Esophagus squamous epithelium (tissue), 4 donors: ENCODE measurements around the gene OR1K1.

Source experiments
- POLR2A ChIP-seq, 4 donors: fragments of 450-650 bp; IDR thresholded peaks; one replicate each; pipeline ENCODE4 v1.6.1; 2017; ENCODE audit warnings: antibody characterized with exemption in 4 of 4, mild to moderate bottlenecking in 4 of 4, moderate library complexity in 3 of 4
- TF ChIP-seq, protein P1 (sequence below), 6 experiments: fragments of 450-650 bp in 4 of 6; fragments of 200-600 bp in 2 of 6; sonication (generic) in 2 of 6; IDR thresholded peaks; one replicate each; pipeline ENCODE4 v1.5.1; 2016 to 2019; ENCODE audit warnings: antibody characterized with exemption in 6 of 6, mild to moderate bottlenecking in 4 of 6, moderate library complexity in 4 of 6

DNA sequence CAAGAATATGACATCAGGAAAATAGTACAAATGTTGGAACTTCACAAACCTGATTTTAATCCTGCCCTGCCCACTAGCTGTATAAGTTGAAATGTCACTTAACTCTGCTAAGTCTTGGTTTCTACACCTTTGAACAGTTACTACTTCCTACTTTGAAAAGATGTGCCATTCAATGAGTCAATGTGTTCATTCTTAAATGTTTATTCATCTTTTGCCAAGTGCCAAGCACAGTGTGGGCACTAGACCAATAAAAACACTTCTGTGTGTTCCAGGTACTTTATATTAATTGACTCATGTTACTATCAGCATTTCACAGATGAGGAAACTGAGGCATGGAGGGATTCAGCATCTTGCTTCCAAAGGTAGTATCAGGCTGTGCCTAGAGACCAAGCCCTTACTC, 15.6 kb downstream of the OR1K1 start:
- TF ChIP-seq, protein P1, sequence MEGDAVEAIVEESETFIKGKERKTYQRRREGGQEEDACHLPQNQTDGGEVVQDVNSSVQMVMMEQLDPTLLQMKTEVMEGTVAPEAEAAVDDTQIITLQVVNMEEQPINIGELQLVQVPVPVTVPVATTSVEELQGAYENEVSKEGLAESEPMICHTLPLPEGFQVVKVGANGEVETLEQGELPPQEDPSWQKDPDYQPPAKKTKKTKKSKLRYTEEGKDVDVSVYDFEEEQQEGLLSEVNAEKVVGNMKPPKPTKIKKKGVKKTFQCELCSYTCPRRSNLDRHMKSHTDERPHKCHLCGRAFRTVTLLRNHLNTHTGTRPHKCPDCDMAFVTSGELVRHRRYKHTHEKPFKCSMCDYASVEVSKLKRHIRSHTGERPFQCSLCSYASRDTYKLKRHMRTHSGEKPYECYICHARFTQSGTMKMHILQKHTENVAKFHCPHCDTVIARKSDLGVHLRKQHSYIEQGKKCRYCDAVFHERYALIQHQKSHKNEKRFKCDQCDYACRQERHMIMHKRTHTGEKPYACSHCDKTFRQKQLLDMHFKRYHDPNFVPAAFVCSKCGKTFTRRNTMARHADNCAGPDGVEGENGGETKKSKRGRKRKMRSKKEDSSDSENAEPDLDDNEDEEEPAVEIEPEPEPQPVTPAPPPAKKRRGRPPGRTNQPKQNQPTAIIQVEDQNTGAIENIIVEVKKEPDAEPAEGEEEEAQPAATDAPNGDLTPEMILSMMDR (IDR thresholded peaks at IDR 0.05) = peak in 1 of 6 experiments; percentile 5
- TF ChIP-seq POLR2A (IDR thresholded peaks at IDR 0.05) = no peak
